OCI-LY1 (cell line): Measurements from ENCODE around the gene CCDC187.

Source experiments
- H2AFZ ChIP-seq: fragments of 200-600 bp; sonication (generic), shearing (Covaris generic); 2 replicates; pipeline ENCODE4 v1.6.0; 2014; ENCODE audit warnings: antibody characterized with exemption, mild to moderate bottlenecking, low read length
- H3F3A ChIP-seq: fragments of 200-600 bp; sonication (generic), shearing (Covaris generic); 2 replicates; pipeline ENCODE4 v1.6.0; 2014; ENCODE audit warnings: mild to moderate bottlenecking, antibody characterized with exemption, low read length, moderate library complexity; ENCODE audit not compliant: insufficient read depth
- H3K27ac ChIP-seq: fragments of 200-600 bp; sonication (generic); 2 replicates; pipeline ENCODE4 v1.5.1; 2014; ENCODE audit warnings: low read length, mixed run types, mild to moderate bottlenecking, low read depth; ENCODE audit not compliant: poor library complexity, severe bottlenecking
- H3K27me3 ChIP-seq: fragments of 200-600 bp; sonication (generic); 2 replicates; pipeline ENCODE4 v1.6.0; 2014; ENCODE audit warnings: antibody characterized with exemption, mild to moderate bottlenecking, low read length, moderate library complexity; ENCODE audit not compliant: insufficient read depth
- H3K36me3 ChIP-seq: fragments of 200-600 bp; sonication (generic); 2 replicates; pipeline ENCODE4 v1.6.1; 2014; ENCODE audit warnings: mild to moderate bottlenecking, antibody characterized with exemption, low read length, moderate library complexity, mixed read lengths; ENCODE audit not compliant: insufficient read depth
- H3K4me1 ChIP-seq: fragments of 200-600 bp; sonication (generic); 2 replicates; pipeline ENCODE4 v1.5.1; 2014; ENCODE audit warnings: mild to moderate bottlenecking, low read length, moderate library complexity; ENCODE audit not compliant: insufficient read depth, severe bottlenecking
- H3K4me2 ChIP-seq: fragments of 200-600 bp; sonication (generic), shearing (Covaris generic); 2 replicates; pipeline ENCODE4 v1.6.1; 2014; ENCODE audit warnings: low read length
- H3K4me3 ChIP-seq: fragments of 200-600 bp; sonication (generic); 2 replicates; pipeline ENCODE4 v1.5.1; 2014; ENCODE audit warnings: low read length, low read depth, mild to moderate bottlenecking, mixed read lengths; ENCODE audit not compliant: poor library complexity, severe bottlenecking
- H3K79me2 ChIP-seq: fragments of 200-600 bp; shearing (Covaris generic); 2 replicates; pipeline ENCODE4 v1.6.1; 2016; ENCODE audit warnings: mixed run types, low read length, mixed read lengths; ENCODE audit not compliant: insufficient read depth
- H3K9ac ChIP-seq: fragments of 200-600 bp; sonication (generic), shearing (Covaris generic); 2 replicates; pipeline ENCODE4 v1.6.1; 2014; ENCODE audit warnings: mild to moderate bottlenecking, low read length, mixed read lengths
- H3K9me2 ChIP-seq: fragments of 200-600 bp; sonication (generic), shearing (Covaris generic); 2 replicates; pipeline ENCODE4 v1.6.1; 2014; ENCODE audit warnings: low read depth, mild to moderate bottlenecking, low read length, mixed read lengths
- H3K9me3 ChIP-seq: fragments of 200-600 bp; shearing (Covaris generic); 2 replicates; pipeline ENCODE4 v1.6.1; 2014; ENCODE audit warnings: low read length, mixed read lengths
- H4K20me1 ChIP-seq: fragments of 200-600 bp; sonication (generic), shearing (Covaris generic); 2 replicates; pipeline ENCODE4 v1.6.0; 2016; ENCODE audit warnings: mild to moderate bottlenecking, low read length; ENCODE audit not compliant: insufficient read depth
- EZH2 ChIP-seq: fragments of 200-600 bp; sonication (generic), shearing (Covaris generic); IDR thresholded peaks from 2 replicates; pipeline ENCODE4 v1.8.0; 2017; ENCODE audit warnings: borderline replicate concordance, mixed run types, mild to moderate bottlenecking, antibody characterized with exemption, low read length, moderate library complexity, mixed read lengths
- TF ChIP-seq, protein P1 (sequence below): fragments of 200-600 bp; sonication (generic), shearing (Covaris generic); IDR thresholded peaks from 2 replicates; pipeline ENCODE4 v1.5.1; 2017; ENCODE audit warnings: mild to moderate bottlenecking, antibody characterized with exemption, low read length, moderate library complexity, mixed read lengths

The CCDC187 gene

DNA sequence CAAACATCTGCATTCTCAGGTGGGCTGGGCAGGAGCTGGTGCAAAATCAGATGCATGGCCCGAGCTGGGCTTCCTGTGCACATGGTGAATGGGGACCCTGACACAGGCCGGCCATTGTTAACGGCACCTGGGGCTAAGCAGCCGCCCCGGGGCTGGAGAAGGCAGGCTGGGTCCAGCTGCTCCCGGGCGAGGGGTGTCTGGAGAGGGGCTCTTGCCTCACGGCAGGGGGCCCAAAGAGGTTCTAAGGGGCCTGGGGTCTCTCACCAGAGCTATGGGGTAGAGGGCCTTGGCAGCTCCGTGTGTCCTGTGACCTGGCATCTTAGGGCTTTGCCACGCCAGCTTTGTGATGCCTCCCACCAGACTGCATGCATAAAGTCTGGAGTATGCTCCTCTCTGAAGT lies 53.2 kb downstream of the CCDC187 start:
- Histone ChIP-seq H3K9ac (no peak overlapping the region), H3K27me3 (peaks cover 19% of the 10 kb centered on the region), H2AFZ (no peak overlapping the region), H3K9me3 (no peaks in the 10 kb centered on the region), H3F3A (no peaks in the 10 kb centered on the region), H3K4me1 (peaks cover 6% of the 10 kb centered on the region), H3K4me3 (no peak overlapping the region), H3K79me2 (no peaks in the 10 kb centered on the region), H3K27ac (no peak overlapping the region), H3K9me2 (no peaks in the 10 kb centered on the region), H3K36me3 (no peaks in the 10 kb centered on the region), H3K4me2 (no peak overlapping the region), H4K20me1 (no peaks in the 10 kb centered on the region)
- no peak for TF ChIP-seq EZH2
- TF ChIP-seq, protein P1, sequence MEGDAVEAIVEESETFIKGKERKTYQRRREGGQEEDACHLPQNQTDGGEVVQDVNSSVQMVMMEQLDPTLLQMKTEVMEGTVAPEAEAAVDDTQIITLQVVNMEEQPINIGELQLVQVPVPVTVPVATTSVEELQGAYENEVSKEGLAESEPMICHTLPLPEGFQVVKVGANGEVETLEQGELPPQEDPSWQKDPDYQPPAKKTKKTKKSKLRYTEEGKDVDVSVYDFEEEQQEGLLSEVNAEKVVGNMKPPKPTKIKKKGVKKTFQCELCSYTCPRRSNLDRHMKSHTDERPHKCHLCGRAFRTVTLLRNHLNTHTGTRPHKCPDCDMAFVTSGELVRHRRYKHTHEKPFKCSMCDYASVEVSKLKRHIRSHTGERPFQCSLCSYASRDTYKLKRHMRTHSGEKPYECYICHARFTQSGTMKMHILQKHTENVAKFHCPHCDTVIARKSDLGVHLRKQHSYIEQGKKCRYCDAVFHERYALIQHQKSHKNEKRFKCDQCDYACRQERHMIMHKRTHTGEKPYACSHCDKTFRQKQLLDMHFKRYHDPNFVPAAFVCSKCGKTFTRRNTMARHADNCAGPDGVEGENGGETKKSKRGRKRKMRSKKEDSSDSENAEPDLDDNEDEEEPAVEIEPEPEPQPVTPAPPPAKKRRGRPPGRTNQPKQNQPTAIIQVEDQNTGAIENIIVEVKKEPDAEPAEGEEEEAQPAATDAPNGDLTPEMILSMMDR = no peak

DNA sequence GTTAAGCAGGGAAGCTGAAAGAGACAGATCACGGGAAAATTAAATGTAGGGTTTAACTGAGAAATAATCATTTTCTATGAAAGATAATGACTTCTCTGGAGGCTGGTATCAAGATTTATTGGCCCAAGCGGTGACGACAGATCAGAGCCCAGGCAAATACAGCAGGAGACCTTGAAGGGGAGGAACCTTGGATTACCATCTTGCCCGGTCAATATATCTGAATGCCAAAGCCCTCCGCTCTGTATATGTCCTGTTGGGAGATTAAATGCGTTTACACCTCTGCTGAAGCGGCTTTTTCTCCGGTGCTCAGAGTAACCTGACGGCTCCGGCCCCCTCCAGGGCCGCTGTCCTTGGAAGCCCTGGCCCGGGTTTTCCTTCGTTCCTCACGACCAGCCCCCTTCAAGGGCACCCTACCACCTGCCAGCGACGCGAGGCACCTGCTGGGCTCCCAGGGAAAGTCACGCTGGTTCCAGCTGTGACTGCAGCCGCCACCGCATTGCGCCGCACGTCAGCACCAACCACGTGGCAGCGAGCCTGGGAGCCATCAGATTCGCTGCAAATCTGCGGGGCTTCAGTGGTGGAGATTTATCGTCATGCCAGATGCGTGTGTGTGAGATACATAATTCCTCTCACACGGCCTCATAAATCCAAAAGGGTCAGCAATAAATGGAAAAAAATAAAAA lies 53.9 kb downstream of the CCDC187 start:
- H3K4me3 ChIP-seq = no peak overlapping the region
- no peak overlapping the region for H3K27ac ChIP-seq

DNA sequence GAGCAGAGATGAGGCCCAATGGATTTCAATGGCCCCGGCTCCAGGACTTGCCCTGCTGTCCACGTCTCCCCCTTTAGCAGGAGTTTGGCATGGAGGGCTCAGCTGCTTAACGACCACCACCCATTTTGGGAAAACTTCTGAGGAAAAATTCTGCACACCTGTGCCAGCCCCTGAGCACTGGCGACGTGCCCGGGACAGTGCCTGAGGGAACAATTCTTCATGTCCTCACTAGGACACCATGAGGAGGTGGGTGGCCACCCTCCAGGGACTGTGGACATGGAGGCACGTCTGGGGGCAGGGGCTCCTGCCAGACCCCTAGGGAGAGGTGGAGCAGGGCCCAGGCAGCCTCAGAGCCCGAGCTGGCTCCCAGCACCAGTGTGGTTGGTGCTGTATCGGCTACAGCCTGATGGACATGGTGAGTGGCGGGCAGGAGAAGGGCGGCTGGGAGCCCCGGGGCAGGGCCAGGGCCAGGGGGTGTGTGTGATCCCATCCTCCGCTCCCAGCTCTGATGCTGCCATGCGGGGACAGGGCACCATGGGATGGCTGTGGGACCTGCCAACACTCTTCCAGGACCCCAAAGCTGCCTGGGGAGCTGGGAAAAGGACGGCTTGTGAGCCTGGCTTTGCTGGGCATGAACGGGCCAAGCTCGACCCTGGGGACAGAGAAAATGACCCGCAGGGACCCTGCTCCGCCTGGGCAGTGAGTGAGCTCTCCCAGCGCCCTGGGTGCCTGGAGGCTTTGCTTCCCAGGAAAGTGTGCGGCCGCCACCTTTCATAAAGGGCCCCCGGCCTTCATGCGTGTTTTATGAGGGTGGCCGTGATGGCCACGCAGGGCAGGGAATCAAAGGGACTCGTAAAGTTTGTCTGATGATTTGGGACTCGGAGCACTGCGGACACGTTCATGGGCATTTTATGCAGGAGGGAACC lies 54.7 kb downstream of the CCDC187 start:
- H3F3A ChIP-seq = 0 out of 2 replicates have a peak, but pooled peaks cover 1% of the 10 kb centered on the region
- H2AFZ ChIP-seq = no peak overlapping the region
- H3K9me2 ChIP-seq = no peaks in the 10 kb centered on the region
- no peak overlapping the region for H3K27ac ChIP-seq
- TF ChIP-seq EZH2 = no peak
- TF ChIP-seq, protein P1 = no peak
- H4K20me1 ChIP-seq = no peaks in the 10 kb centered on the region
- no peak overlapping the region for H3K9ac ChIP-seq
- H3K4me3 ChIP-seq = no peak overlapping the region
- H3K27me3 ChIP-seq = peaks cover 19% of the 10 kb centered on the region
- H3K4me1 ChIP-seq = peaks cover 13% of the 10 kb centered on the region
- 0 out of 2 replicates have a peak, but pooled peaks cover under 1% of the 10 kb centered on the region for H3K36me3 ChIP-seq
- peaks cover under 1% of the 10 kb centered on the region for H3K79me2 ChIP-seq
- no peaks in the 10 kb centered on the region for H3K9me3 ChIP-seq
- no peak overlapping the region for H3K4me2 ChIP-seq

More for the DNA sequence above, 53.9 kb downstream of the CCDC187 start:
- no peaks in the 10 kb centered on the region for H3F3A ChIP-seq
- no peak overlapping the region for H2AFZ ChIP-seq
- H3K79me2 ChIP-seq = no peaks in the 10 kb centered on the region; the same call in 1 of the 2 replicates
- no peaks in the 10 kb centered on the region for H4K20me1 ChIP-seq
- H3K27me3 ChIP-seq = peaks cover 19% of the 10 kb centered on the region
- H3K9me3 ChIP-seq = no peaks in the 10 kb centered on the region
- H3K4me2 ChIP-seq = no peak overlapping the region
- H3K9me2 ChIP-seq = no peaks in the 10 kb centered on the region
- H3K4me1 ChIP-seq = peaks cover 6% of the 10 kb centered on the region
- H3K36me3 ChIP-seq = no peaks in the 10 kb centered on the region
- H3K9ac ChIP-seq = no peak overlapping the region
- no peak for TF ChIP-seq EZH2
- TF ChIP-seq, protein P1 = no peak
